OCI-LY7 (cell line): Measurements from ENCODE around the gene TSPAN8.
"Not testable (repeated sequence)": the region's sequence is repeated elsewhere in the genome, so short reads cannot be mapped to it uniquely, and the experiment has no call there.

ENCODE experiments used
- CTCF ChIP-seq: fragments of 200-600 bp; sonication (generic); conservative IDR thresholded peaks from 2 replicates; pipeline ENCODE4 v1.5.1; 2014; ENCODE audit warnings: mild to moderate bottlenecking, antibody characterized with exemption, low read length, moderate library complexity, mixed read lengths
- EZH2phosphoT487 ChIP-seq: fragments of 200-600 bp; sonication (generic); IDR thresholded peaks from 2 replicates; pipeline ENCODE4 v1.6.1; 2018; ENCODE audit warnings: low read depth, borderline replicate concordance, mild to moderate bottlenecking, mixed run types, antibody characterized with exemption, low read length, moderate library complexity, mixed read lengths

GRCh38 chr12:71150041-71150440 is 7.8 kb downstream of the TSPAN8 start:
- TF ChIP-seq CTCF, EZH2phosphoT487: not testable (repeated sequence)
